HL-60 (cell line): ENCODE data around the gene MAP3K14.

Source experiments
- DNase-seq, 2 experiments: peaks; one replicate each; pipeline ENCODE4 v3.0.0-alpha.2; 2010 to 2020; ENCODE audit warnings: low read depth in 1 of 2, low spot score in 1 of 2
- H3K27ac ChIP-seq: fragments of 250-450 bp; sonication (Bioruptor Pico); replicated peaks from 2 replicates; pipeline ENCODE4 v1.5.1; 2020; ENCODE audit warnings: mild to moderate bottlenecking, moderate library complexity
- H3K27me3 ChIP-seq: fragments of 250-450 bp; sonication (Bioruptor Pico); 2 replicates; pipeline ENCODE4 v1.5.1; 2021; ENCODE audit warnings: mild to moderate bottlenecking, moderate library complexity; ENCODE audit not compliant: insufficient read depth, poor library complexity, severe bottlenecking
- H3K4me3 ChIP-seq: replicated peaks from 2 replicates; pipeline ENCODE4 v1.5.1; 2011; ENCODE audit warnings: mild to moderate bottlenecking, control low read depth, low read length; ENCODE audit not compliant: insufficient read depth
- GABPA ChIP-seq: IDR thresholded peaks from 2 replicates; pipeline ENCODE4 v1.6.1; 2012; ENCODE audit warnings: low read depth
- POLR2AphosphoS5 ChIP-seq: IDR thresholded peaks from 2 replicates; pipeline ENCODE4 v1.6.1; 2012; ENCODE audit warnings: low read depth
- SPI1 ChIP-seq: IDR thresholded peaks from 2 replicates; pipeline ENCODE4 v1.6.1; 2012; ENCODE audit warnings: low read depth, mild to moderate bottlenecking, borderline replicate concordance
- TF ChIP-seq, protein P1 (sequence below): IDR thresholded peaks from 2 replicates; pipeline ENCODE4 v1.6.1; 2012; ENCODE audit warnings: low read depth; ENCODE audit not compliant: insufficient replicate concordance
- TF ChIP-seq, protein P2 (sequence below): IDR thresholded peaks from one replicate; pipeline ENCODE4 v1.5.1; 2011; ENCODE audit warnings: low read length, control low read depth, inconsistent platforms; ENCODE audit not compliant: insufficient read depth

MAP3K14 gene

DNA sequence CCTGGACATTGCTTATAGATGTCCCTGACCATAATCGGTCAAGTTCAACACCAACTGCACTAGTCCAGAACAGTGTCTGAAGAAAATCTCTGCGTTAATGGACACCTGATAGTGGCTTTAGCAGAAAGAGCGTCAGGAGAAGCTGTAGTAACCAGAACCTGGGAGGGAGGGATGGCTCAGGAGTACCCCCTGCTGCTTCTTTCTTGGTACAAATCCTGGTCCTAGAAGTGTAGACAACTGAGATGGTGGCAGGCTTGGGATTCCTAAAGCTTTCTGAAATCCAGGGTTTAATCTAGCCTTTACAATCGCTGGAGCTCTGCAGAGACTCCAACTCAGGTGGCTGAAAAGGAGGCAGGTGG lies 5.4 kb downstream of the MAP3K14 start:
- no peak for TF ChIP-seq GABPA
- TF ChIP-seq, protein P1, sequence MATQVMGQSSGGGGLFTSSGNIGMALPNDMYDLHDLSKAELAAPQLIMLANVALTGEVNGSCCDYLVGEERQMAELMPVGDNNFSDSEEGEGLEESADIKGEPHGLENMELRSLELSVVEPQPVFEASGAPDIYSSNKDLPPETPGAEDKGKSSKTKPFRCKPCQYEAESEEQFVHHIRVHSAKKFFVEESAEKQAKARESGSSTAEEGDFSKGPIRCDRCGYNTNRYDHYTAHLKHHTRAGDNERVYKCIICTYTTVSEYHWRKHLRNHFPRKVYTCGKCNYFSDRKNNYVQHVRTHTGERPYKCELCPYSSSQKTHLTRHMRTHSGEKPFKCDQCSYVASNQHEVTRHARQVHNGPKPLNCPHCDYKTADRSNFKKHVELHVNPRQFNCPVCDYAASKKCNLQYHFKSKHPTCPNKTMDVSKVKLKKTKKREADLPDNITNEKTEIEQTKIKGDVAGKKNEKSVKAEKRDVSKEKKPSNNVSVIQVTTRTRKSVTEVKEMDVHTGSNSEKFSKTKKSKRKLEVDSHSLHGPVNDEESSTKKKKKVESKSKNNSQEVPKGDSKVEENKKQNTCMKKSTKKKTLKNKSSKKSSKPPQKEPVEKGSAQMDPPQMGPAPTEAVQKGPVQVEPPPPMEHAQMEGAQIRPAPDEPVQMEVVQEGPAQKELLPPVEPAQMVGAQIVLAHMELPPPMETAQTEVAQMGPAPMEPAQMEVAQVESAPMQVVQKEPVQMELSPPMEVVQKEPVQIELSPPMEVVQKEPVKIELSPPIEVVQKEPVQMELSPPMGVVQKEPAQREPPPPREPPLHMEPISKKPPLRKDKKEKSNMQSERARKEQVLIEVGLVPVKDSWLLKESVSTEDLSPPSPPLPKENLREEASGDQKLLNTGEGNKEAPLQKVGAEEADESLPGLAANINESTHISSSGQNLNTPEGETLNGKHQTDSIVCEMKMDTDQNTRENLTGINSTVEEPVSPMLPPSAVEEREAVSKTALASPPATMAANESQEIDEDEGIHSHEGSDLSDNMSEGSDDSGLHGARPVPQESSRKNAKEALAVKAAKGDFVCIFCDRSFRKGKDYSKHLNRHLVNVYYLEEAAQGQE, result no peak
- TF ChIP-seq SPI1, result no peak
- TF ChIP-seq POLR2AphosphoS5, result no peak
- TF ChIP-seq, protein P2, sequence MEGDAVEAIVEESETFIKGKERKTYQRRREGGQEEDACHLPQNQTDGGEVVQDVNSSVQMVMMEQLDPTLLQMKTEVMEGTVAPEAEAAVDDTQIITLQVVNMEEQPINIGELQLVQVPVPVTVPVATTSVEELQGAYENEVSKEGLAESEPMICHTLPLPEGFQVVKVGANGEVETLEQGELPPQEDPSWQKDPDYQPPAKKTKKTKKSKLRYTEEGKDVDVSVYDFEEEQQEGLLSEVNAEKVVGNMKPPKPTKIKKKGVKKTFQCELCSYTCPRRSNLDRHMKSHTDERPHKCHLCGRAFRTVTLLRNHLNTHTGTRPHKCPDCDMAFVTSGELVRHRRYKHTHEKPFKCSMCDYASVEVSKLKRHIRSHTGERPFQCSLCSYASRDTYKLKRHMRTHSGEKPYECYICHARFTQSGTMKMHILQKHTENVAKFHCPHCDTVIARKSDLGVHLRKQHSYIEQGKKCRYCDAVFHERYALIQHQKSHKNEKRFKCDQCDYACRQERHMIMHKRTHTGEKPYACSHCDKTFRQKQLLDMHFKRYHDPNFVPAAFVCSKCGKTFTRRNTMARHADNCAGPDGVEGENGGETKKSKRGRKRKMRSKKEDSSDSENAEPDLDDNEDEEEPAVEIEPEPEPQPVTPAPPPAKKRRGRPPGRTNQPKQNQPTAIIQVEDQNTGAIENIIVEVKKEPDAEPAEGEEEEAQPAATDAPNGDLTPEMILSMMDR, result no peak
- Histone ChIP-seq H3K4me3 (no peak overlapping the region), H3K27ac (no peak overlapping the region), H3K27me3 (no peaks in the 10 kb centered on the region)
- no peak for DNase-seq

DNA sequence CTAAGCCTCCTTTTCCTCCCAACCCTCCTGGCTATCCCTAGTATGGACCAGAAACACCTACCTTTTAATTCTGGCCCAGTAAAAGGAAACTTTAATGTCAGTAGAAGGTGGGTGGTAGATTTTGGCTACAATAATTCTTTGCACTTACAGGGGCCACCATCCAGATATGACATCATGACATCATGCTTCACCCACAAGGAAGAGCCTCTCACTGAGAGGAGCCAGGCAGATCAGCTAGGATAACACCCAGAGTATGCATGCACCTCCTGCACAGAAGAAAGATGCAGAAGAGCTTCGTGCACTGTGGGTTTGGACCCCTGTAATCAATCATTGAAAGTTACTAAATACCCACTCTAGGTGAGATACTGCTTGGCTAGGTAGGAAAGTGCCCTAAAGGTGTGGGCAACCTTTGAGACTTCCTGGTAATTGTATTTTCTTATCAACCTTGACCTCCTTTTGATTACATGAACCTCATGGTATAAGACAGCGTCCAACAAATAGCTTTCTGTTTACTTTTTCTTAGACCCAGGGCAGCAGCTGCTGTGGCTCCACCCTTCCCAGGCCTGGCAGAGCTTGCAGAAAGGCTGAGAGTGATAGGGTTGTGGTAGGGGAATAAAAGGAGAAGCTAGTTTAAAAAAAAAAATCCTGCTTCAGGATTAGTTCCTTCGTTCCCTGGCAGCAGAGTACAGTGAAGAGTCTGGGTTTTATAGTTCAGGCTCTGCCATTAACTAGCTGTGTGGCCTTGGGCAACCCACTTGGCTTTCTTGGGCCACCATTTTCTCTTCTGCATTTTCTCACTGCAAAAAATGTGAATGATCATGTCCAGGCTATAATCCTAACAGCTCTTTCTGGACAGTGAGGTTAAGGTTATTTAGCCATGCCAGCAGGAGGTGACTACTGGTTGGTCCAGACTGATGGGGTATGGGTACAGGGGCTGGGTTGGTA lies 6.2 kb downstream of the MAP3K14 start:
- H3K27ac ChIP-seq, result no peak overlapping the region
- peak in 1 of 2 experiments; percentile 67 for DNase-seq

GRCh38 chr17:45309400-45309799 lies 7.4 kb downstream of the MAP3K14 start:
- H3K27me3 ChIP-seq, result no peaks in the 10 kb centered on the region
- TF ChIP-seq, protein P2, result no peak
- TF ChIP-seq POLR2AphosphoS5 (no peak), SPI1 (no peak), GABPA (no peak)
- TF ChIP-seq, protein P1, result no peak
- H3K27ac ChIP-seq, result no peak overlapping the region
- no peak for DNase-seq
- no peak overlapping the region for H3K4me3 ChIP-seq

More for the DNA sequence above, 6.2 kb downstream of the MAP3K14 start:
- TF ChIP-seq, protein P2, result no peak
- TF ChIP-seq POLR2AphosphoS5 (no peak), GABPA (no peak), SPI1 (no peak)
- TF ChIP-seq, protein P1, result no peak
- no peaks in the 10 kb centered on the region for H3K27me3 ChIP-seq
- H3K4me3 ChIP-seq, result no peak overlapping the region
